ENCODE results near the gene STMP1.

DNA sequence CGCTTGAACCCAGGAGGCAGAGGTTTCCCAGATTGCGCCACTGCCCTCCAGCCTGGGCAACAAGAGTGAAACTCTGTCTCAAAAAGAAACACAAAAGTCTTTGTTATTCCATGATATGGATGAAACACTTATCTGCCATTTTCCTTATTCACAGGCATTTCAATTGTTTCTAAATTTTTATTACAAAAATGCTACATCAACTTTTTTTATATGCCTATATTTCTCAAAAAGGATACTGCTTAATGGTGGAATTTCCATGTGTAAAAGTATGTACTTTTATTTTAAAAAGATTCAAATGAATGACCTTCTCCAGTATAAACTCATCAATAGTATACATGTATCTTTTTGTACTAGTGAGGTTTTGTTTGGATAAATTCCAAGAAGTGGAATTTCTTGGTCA is 41.9 kb upstream of the STMP1 start:
- TF ChIP-seq, protein P1, sequence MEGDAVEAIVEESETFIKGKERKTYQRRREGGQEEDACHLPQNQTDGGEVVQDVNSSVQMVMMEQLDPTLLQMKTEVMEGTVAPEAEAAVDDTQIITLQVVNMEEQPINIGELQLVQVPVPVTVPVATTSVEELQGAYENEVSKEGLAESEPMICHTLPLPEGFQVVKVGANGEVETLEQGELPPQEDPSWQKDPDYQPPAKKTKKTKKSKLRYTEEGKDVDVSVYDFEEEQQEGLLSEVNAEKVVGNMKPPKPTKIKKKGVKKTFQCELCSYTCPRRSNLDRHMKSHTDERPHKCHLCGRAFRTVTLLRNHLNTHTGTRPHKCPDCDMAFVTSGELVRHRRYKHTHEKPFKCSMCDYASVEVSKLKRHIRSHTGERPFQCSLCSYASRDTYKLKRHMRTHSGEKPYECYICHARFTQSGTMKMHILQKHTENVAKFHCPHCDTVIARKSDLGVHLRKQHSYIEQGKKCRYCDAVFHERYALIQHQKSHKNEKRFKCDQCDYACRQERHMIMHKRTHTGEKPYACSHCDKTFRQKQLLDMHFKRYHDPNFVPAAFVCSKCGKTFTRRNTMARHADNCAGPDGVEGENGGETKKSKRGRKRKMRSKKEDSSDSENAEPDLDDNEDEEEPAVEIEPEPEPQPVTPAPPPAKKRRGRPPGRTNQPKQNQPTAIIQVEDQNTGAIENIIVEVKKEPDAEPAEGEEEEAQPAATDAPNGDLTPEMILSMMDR (IDR thresholded peaks at IDR 0.05) = no peak
- no peak for TF ChIP-seq POLR2A (IDR thresholded peaks at IDR 0.05)

Measured in adrenal gland (tissue), 5 donors.